Measurements from ENCODE around the gene ARHGAP44. TPM values are rescaled to one million over a fixed set of nuclear protein-coding genes. Genes with fewer than 3 reads are reported as not detected.

Gene ARHGAP44
- total RNA-seq, 1 experiment from 2014 or later, result 9.9 TPM

DNA sequence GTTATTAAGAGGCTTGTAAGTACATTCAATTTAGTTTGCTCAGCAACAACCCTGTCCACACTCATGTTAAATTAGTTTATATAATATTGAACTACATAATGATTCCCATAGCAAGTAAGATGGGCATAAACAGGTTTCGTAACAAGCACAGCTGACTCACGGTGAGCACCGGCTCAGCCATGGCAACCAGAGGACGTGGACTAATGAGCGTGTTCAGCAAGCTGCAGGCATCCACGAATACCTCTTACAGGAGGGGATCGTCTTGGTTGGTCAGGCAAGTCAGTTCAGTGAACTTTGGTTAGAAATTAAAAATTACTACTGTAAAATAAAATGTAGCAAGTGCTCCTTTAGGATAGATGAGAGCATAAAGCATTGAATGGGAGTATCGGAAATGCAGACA, 170.1 kb downstream of the ARHGAP44 start:
- TF ChIP-seq, protein P1, sequence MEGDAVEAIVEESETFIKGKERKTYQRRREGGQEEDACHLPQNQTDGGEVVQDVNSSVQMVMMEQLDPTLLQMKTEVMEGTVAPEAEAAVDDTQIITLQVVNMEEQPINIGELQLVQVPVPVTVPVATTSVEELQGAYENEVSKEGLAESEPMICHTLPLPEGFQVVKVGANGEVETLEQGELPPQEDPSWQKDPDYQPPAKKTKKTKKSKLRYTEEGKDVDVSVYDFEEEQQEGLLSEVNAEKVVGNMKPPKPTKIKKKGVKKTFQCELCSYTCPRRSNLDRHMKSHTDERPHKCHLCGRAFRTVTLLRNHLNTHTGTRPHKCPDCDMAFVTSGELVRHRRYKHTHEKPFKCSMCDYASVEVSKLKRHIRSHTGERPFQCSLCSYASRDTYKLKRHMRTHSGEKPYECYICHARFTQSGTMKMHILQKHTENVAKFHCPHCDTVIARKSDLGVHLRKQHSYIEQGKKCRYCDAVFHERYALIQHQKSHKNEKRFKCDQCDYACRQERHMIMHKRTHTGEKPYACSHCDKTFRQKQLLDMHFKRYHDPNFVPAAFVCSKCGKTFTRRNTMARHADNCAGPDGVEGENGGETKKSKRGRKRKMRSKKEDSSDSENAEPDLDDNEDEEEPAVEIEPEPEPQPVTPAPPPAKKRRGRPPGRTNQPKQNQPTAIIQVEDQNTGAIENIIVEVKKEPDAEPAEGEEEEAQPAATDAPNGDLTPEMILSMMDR (conservative IDR thresholded peaks at IDR 0.05), result no peak
- Histone ChIP-seq H2BK20ac (ENCODE audit: low read depth, low read length, poor library complexity, severe bottlenecking) (no peak overlapping the region), H3K14ac (ENCODE audit: insufficient read depth, low read length) (no peak overlapping the region), H3K4ac (ENCODE audit: low read depth, low read length) (no peak overlapping the region), H4K91ac (ENCODE audit: insufficient read length, low read depth, low read length) (no peak overlapping the region), H3K9me3 (ENCODE audit: control insufficient read depth, low read depth, low read length) (no peaks in the 10 kb centered on the region), H3K18ac (ENCODE audit: insufficient read length, low read depth, low read length) (no peak overlapping the region), H3K4me2 (ENCODE audit: insufficient read depth, insufficient read length, low read length) (no peak overlapping the region), H3K27ac (ENCODE audit: insufficient read length, low read depth, low read length) (no peak overlapping the region), H2BK5ac (ENCODE audit: insufficient read length, low read length) (no peak overlapping the region), H4K5ac (ENCODE audit: insufficient read length, low read depth, low read length) (no peak overlapping the region), H2AFZ (ENCODE audit: low read length) (no peak overlapping the region), H2BK15ac (ENCODE audit: low read depth, low read length) (no peak overlapping the region), H4K8ac (replicated peaks; ENCODE audit: insufficient read length, low read depth, low read length) (no peak overlapping the region), H2AK5ac (ENCODE audit: insufficient read length, low read length) (no peak overlapping the region), H3K27me3 (ENCODE audit: insufficient read depth, low read length) (no peaks in the 10 kb centered on the region), H3K23me2 (ENCODE audit: insufficient read length, low read depth, low read length, poor library complexity, severe bottlenecking) (no peaks in the 10 kb centered on the region), H2BK12ac (ENCODE audit: insufficient read length, low read depth, low read length) (no peak overlapping the region), H4K20me1 (ENCODE audit: control insufficient read depth, insufficient read depth, insufficient read length) (no peaks in the 10 kb centered on the region), H3K4me1 (ENCODE audit: insufficient read depth, low read length) (no peaks in the 10 kb centered on the region), H3K56ac (ENCODE audit: insufficient read length, low read depth, low read length) (no peak overlapping the region), H3T11ph (ENCODE audit: low read length) (no peak overlapping the region), H3K9ac (ENCODE audit: extremely low read depth, insufficient read length, low read length) (no peak overlapping the region), H2BK120ac (ENCODE audit: low read depth, low read length, poor library complexity, severe bottlenecking) (no peak overlapping the region), H3K23ac (ENCODE audit: insufficient read length, low read depth, low read length) (no peak overlapping the region), H3K79me1 (ENCODE audit: insufficient read depth, low read depth, low read length, poor library complexity, severe bottlenecking) (no peaks in the 10 kb centered on the region), H3K79me2 (ENCODE audit: insufficient read depth, low read length) (no peaks in the 10 kb centered on the region)
- no peaks in the 10 kb centered on the region; a peak in 1 of 5 replicates for H3K9me3 Mint-ChIP-seq
- H3K4me1 Mint-ChIP-seq, result no peaks in the 10 kb centered on the region
- no peak overlapping the region for H3K4me3 Mint-ChIP-seq
- H3K27ac Mint-ChIP-seq, result peak overlapping the region in 1 of 3 experiments; percentile 36; a peak in 1 of 7 replicates
- no peak for DNase-seq
- H3K27me3 Mint-ChIP-seq (ENCODE audit: low read depth), result no peaks in the 10 kb centered on the region
- WGBS (ENCODE audit: extremely low coverage, insufficient read length, low lambda C conversion rate), result no CpG with 5 or more reads among the region's 8 CpGs
- H3K36me3 Mint-ChIP-seq (ENCODE audit: insufficient read depth in 1 of 3, low read depth in 3 of 3), result peaks cover 29 to 47% (median 45%) of the 10 kb centered on the region in 3 experiments
